DLD1 (cell line): ENCODE results near the gene TBCK.
"Not testable (repeated sequence)": the region's sequence is repeated elsewhere in the genome, so short reads cannot be mapped to it uniquely, and the experiment has no call there.

ENCODE experiments used
- in situ Hi-C: cut with HindIII; loops from 2 replicates; pipeline ENCODE4 v1.10.0; 2017; ENCODE audit warnings: low sequenced_read_pairs

TBCK gene

GRCh38 chr4:106132045-106132444, 184.0 kb downstream of the TBCK start:
- in situ Hi-C loops = no loop called here

- in situ Hi-C loops = no loop called here
Observed at GRCh38 chr4:106126062-106126461, 189.9 kb downstream of the TBCK start.

- in situ Hi-C loops = not testable (repeated sequence)
Observed at GRCh38 chr4:106119949-106120555, 196.0 kb downstream of the TBCK start.

GRCh38 chr4:106116025-106116424, 200.0 kb downstream of the TBCK start:
- in situ Hi-C loops = no loop called here

- in situ Hi-C loops = no loop called here
Observed at GRCh38 chr4:106114270-106114669, 201.7 kb downstream of the TBCK start.

GRCh38 chr4:106111778-106112469, 204.1 kb downstream of the TBCK start:
- in situ Hi-C loops = not testable (repeated sequence)

GRCh38 chr4:106109929-106110328, 206.1 kb downstream of the TBCK start:
- in situ Hi-C loops = no loop called here

GRCh38 chr4:106105697-106106096, 210.3 kb downstream of the TBCK start:
- in situ Hi-C loops = no loop called here

GRCh38 chr4:106104276-106104675, 211.7 kb downstream of the TBCK start:
- in situ Hi-C loops = no loop called here

GRCh38 chr4:106096454-106096853, 219.6 kb downstream of the TBCK start:
- in situ Hi-C loops = loop anchor here (5.0 kb wide), 1 partner anchor 134 kb away; no protein-coding TSS in a partner anchor

GRCh38 chr4:106095408-106095807, 220.6 kb downstream of the TBCK start:
- in situ Hi-C loops = loop anchor here (5.0 kb wide), 1 partner anchor 133 kb away; no protein-coding TSS in a partner anchor

GRCh38 chr4:106092361-106093040, 223.5 kb downstream of the TBCK start:
- in situ Hi-C loops = no loop called here

- in situ Hi-C loops = no loop called here
Observed at GRCh38 chr4:106090826-106091225, 225.2 kb downstream of the TBCK start.

- in situ Hi-C loops = no loop called here
Observed at GRCh38 chr4:106083065-106083464, 232.9 kb downstream of the TBCK start.

- in situ Hi-C loops = no loop called here
Observed at GRCh38 chr4:106080376-106080775, 235.6 kb downstream of the TBCK start.

- in situ Hi-C loops = no loop called here
Observed at GRCh38 chr4:106079616-106080015, 236.4 kb downstream of the TBCK start.

- in situ Hi-C loops = no loop called here
Observed at GRCh38 chr4:106065018-106065417, 251.0 kb downstream of the TBCK start.

- in situ Hi-C loops = no loop called here
Observed at GRCh38 chr4:106063009-106063408, 253.0 kb downstream of the TBCK start.

GRCh38 chr4:106062452-106062875, 253.5 kb downstream of the TBCK start:
- in situ Hi-C loops = no loop called here

- in situ Hi-C loops = no loop called here
Observed at GRCh38 chr4:106058921-106059320, 257.1 kb downstream of the TBCK start.

GRCh38 chr4:106056914-106057313, 259.1 kb downstream of the TBCK start:
- in situ Hi-C loops = no loop called here

GRCh38 chr4:106051514-106051913, 264.5 kb downstream of the TBCK start:
- in situ Hi-C loops = no loop called here
